Measurements from ENCODE around the gene ZBTB7C.

Gene ZBTB7C

DNA sequence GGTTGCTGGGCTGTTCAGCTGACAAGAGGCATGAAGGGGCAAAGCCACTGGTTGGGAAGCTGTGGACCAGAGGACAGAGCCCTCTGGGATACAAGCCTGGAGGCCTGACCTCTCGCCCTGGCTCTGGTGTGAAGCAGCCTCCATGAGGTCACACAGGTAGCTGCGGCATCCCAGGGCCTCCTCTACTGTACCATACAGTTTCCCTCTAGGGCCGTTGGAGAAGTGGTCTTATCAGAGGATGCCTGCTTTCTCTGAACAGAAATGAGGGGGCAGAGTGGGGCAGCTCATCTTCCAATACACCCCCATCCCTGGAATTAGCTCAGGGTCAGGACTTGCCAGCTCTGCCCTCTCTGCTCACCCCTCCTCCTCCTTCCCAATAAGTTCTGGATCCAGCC, 343.6 kb downstream of the ZBTB7C start:
- H3K4me1 ChIP-seq (ENCODE audit: control insufficient read depth, insufficient read depth, low read length) = no peaks in the 10 kb centered on the region
- no peak for TF ChIP-seq ZFP41 (tag by site-specific recombination; IDR thresholded peaks at IDR 0.05; ENCODE audit: borderline replicate concordance)
- TF ChIP-seq ZNF473 (tag by site-specific recombination; IDR thresholded peaks at IDR 0.05) = no peak
- TF ChIP-seq ZNF433 (tag by site-specific recombination; IDR thresholded peaks at IDR 0.05; ENCODE audit: low read depth) = no peak
- TF ChIP-seq ZNF211 (tag by site-specific recombination; IDR thresholded peaks at IDR 0.05; ENCODE audit: low read depth) = no peak

DNA sequence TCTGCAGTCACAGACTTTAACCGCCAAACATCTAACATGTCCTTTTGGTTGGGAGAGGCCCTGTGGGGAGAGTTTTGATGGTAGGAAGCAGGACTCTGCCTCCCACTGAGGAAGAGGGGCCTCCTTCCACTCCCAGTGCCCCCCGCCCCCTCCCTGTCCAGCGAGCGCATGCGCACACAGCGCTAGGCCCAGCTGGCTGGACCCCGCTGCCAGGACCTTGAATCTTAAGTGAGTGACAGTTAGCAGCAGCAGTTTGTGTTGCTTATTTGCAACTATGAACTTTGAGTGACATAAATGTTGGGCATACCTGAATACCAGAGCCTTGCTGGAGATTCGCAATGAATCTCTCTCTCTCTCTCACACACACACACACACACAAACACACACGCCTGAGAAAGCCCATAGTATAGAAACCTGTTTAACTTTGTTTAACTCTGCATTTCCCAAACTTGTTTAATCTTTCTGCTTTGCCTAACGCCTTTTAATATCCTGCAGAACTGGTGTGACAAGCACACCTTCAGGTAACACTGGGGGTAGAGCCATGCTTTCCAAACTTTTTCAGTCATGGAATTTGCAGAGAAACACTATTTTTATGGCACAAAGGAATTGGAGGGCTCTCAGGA, 344.1 kb downstream of the ZBTB7C start:
- Histone ChIP-seq H3K9me3 (ENCODE audit: control insufficient read depth, insufficient read depth, low read depth, low read length) (no peaks in the 10 kb centered on the region), H3K36me3 (ENCODE audit: control insufficient read depth in 2 of 2, insufficient read depth in 1 of 2, low read length in 2 of 2) (no peaks in the 10 kb centered on the region), H3K27ac (ENCODE audit: extremely low read depth, low read depth, low read length) (no peak overlapping the region), H3K4me1 (ENCODE audit: control insufficient read depth, insufficient read depth, low read length) (no peaks in the 10 kb centered on the region), H3K4me3 (ENCODE audit: low read depth, low read length) (no peak overlapping the region)
- ChIA-PET CTCF (no interaction called here), POLR2A (no interaction called here)
- TF ChIP-seq ZNF112 (tag by site-specific recombination; IDR thresholded peaks at IDR 0.05) (no peak), GFI1B (tag by site-specific recombination; IDR thresholded peaks at IDR 0.05) (no peak), ZNF146 (tag by site-specific recombination; IDR thresholded peaks at IDR 0.05) (no peak), ZNF350 (tag by site-specific recombination; IDR thresholded peaks at IDR 0.05) (no peak), ZNF114 (tag by site-specific recombination; IDR thresholded peaks at IDR 0.05) (no peak), OVOL3 (tag by site-specific recombination; IDR thresholded peaks at IDR 0.05) (no peak), ZFP3 (tag by site-specific recombination; IDR thresholded peaks at IDR 0.05; ENCODE audit: low read depth) (no peak), ZNF830 (tag by site-specific recombination; IDR thresholded peaks at IDR 0.05; ENCODE audit: low read depth) (no peak), ZNF292 (tag by site-specific recombination; IDR thresholded peaks at IDR 0.05; ENCODE audit: borderline replicate concordance, low read depth) (no peak), ZBTB48 (tag by site-specific recombination; IDR thresholded peaks at IDR 0.05) (no peak), SP3 (tag by site-specific recombination; IDR thresholded peaks at IDR 0.05) (no peak), ZNF670 (tag by site-specific recombination; IDR thresholded peaks at IDR 0.05; ENCODE audit: low read depth) (no peak), GLI4 (tag by site-specific recombination; IDR thresholded peaks at IDR 0.05) (no peak), ZNF324 (tag by site-specific recombination; IDR thresholded peaks at IDR 0.05) (no peak), ZBTB7A (tag by site-specific recombination; IDR thresholded peaks at IDR 0.05; ENCODE audit: low read depth) (no peak), ZNF354C (tag by site-specific recombination; IDR thresholded peaks at IDR 0.05; ENCODE audit: borderline replicate concordance, low read depth) (no peak)
- TF ChIP-seq, protein P1, sequence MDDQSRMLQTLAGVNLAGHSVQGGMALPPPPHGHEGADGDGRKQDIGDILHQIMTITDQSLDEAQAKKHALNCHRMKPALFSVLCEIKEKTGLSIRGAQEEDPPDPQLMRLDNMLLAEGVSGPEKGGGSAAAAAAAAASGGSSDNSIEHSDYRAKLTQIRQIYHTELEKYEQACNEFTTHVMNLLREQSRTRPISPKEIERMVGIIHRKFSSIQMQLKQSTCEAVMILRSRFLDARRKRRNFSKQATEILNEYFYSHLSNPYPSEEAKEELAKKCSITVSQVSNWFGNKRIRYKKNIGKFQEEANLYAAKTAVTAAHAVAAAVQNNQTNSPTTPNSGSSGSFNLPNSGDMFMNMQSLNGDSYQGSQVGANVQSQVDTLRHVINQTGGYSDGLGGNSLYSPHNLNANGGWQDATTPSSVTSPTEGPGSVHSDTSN (CRISPR knock-in tag; IDR thresholded peaks at IDR 0.05) = no peak
- TF ChIP-seq, protein P2, sequence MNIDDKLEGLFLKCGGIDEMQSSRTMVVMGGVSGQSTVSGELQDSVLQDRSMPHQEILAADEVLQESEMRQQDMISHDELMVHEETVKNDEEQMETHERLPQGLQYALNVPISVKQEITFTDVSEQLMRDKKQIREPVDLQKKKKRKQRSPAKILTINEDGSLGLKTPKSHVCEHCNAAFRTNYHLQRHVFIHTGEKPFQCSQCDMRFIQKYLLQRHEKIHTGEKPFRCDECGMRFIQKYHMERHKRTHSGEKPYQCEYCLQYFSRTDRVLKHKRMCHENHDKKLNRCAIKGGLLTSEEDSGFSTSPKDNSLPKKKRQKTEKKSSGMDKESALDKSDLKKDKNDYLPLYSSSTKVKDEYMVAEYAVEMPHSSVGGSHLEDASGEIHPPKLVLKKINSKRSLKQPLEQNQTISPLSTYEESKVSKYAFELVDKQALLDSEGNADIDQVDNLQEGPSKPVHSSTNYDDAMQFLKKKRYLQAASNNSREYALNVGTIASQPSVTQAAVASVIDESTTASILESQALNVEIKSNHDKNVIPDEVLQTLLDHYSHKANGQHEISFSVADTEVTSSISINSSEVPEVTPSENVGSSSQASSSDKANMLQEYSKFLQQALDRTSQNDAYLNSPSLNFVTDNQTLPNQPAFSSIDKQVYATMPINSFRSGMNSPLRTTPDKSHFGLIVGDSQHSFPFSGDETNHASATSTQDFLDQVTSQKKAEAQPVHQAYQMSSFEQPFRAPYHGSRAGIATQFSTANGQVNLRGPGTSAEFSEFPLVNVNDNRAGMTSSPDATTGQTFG (tag by site-specific recombination; IDR thresholded peaks at IDR 0.05; ENCODE audit: borderline replicate concordance) = no peak
- TF ChIP-seq, protein P3, sequence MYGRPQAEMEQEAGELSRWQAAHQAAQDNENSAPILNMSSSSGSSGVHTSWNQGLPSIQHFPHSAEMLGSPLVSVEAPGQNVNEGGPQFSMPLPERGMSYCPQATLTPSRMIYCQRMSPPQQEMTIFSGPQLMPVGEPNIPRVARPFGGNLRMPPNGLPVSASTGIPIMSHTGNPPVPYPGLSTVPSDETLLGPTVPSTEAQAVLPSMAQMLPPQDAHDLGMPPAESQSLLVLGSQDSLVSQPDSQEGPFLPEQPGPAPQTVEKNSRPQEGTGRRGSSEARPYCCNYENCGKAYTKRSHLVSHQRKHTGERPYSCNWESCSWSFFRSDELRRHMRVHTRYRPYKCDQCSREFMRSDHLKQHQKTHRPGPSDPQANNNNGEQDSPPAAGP (tag by site-specific recombination; IDR thresholded peaks at IDR 0.05) = no peak

More for the DNA sequence above, 343.6 kb downstream of the ZBTB7C start:
- Histone ChIP-seq H3K4me3 (ENCODE audit: low read depth, low read length) (no peak overlapping the region), H3K27ac (ENCODE audit: extremely low read depth, low read depth, low read length) (no peak overlapping the region), H3K9me3 (ENCODE audit: control insufficient read depth, insufficient read depth, low read depth, low read length) (no peaks in the 10 kb centered on the region), H3K36me3 (ENCODE audit: control insufficient read depth in 2 of 2, insufficient read depth in 1 of 2, low read length in 2 of 2) (no peaks in the 10 kb centered on the region)
- POLR2A ChIA-PET = no interaction called here
- CTCF ChIA-PET = no interaction called here
